HFFc6 (cell line): ENCODE measurements around the gene NPAS2. TPM values are rescaled to one million over a fixed set of nuclear protein-coding genes. Genes with fewer than 3 reads are reported as not detected.

Experiments
- DNase-seq: peaks from one replicate; pipeline ENCODE4 v3.0.0-alpha.2; 2018
- H3K27ac Mint-ChIP-seq: 2 replicates; pipeline ENCODE4 v1.8.0; 2020; ENCODE audit warnings: mild to moderate bottlenecking, mixed read lengths
- H3K27me3 Mint-ChIP-seq: 2 replicates; pipeline ENCODE4 v1.8.0; 2021; ENCODE audit warnings: mild to moderate bottlenecking, moderate library complexity, mixed read lengths; ENCODE audit not compliant: insufficient read depth
- H3K36me3 Mint-ChIP-seq: 2 replicates; pipeline ENCODE4 v1.8.0; 2021; ENCODE audit warnings: low read depth, mixed read lengths
- H3K4me1 Mint-ChIP-seq: 2 replicates; pipeline ENCODE4 v1.8.0; 2020; ENCODE audit warnings: low read depth, mixed read lengths
- H3K4me3 Mint-ChIP-seq: 2 replicates; pipeline ENCODE4 v1.8.0; 2020; ENCODE audit warnings: mild to moderate bottlenecking, moderate library complexity, mixed read lengths
- H3K9me3 Mint-ChIP-seq: 2 replicates; pipeline ENCODE4 v1.8.0; 2020; ENCODE audit warnings: mild to moderate bottlenecking, mixed read lengths
- total RNA-seq, 6 experiments: library from RNA; stranded (reverse); fragmentation: NEBNext Ultra II Directional; extraction: Animal tissue kit (Norgen Biotek cat#: 25700); gene quantifications; 2 replicates in 1 of 6; 3 replicates in 5 of 6; pipeline ENCODE4 v1.2.3, GENCODE V29; 2021
- TF ChIP-seq, protein P1 (sequence below): fragments of 200-600 bp; sonication (generic); IDR thresholded peaks from 2 replicates; pipeline ENCODE4 v1.5.0; 2021; ENCODE audit warnings: antibody characterized with exemption, mild to moderate bottlenecking

NPAS2 gene
- total RNA-seq, 6 experiments from 2014 or later = 8.8 to 14.7 (median 9.3) TPM

DNA sequence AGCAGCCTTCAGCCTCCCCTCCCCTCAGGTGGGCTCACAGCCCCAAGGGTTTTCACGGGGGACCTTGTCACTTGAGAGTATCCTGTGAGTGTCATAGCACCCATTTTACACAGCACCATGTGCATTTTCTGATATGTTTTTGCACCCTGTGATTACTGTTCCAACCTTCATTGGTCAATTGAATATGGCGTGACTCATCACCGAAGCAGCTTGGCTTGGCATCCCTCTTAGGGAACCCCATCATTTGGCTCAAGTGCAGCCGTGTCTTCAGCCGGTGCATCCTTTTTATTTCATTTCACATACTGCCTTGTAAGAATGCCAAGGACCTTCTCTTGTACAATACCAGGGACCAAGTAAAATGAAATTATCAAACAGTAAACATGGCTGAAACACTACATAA, 57.6 kb downstream of the NPAS2 start:
- Mint-ChIP-seq H3K4me3 (no peak overlapping the region), H3K4me1 (peaks cover 31% of the 10 kb centered on the region), H3K27ac (peak overlapping the region; percentile 10; the same call in 1 of the 2 replicates), H3K36me3 (no peaks in the 10 kb centered on the region), H3K27me3 (no peaks in the 10 kb centered on the region), H3K9me3 (no peaks in the 10 kb centered on the region)
- TF ChIP-seq, protein P1, sequence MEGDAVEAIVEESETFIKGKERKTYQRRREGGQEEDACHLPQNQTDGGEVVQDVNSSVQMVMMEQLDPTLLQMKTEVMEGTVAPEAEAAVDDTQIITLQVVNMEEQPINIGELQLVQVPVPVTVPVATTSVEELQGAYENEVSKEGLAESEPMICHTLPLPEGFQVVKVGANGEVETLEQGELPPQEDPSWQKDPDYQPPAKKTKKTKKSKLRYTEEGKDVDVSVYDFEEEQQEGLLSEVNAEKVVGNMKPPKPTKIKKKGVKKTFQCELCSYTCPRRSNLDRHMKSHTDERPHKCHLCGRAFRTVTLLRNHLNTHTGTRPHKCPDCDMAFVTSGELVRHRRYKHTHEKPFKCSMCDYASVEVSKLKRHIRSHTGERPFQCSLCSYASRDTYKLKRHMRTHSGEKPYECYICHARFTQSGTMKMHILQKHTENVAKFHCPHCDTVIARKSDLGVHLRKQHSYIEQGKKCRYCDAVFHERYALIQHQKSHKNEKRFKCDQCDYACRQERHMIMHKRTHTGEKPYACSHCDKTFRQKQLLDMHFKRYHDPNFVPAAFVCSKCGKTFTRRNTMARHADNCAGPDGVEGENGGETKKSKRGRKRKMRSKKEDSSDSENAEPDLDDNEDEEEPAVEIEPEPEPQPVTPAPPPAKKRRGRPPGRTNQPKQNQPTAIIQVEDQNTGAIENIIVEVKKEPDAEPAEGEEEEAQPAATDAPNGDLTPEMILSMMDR = no peak
- peak; percentile 61 for DNase-seq

DNA sequence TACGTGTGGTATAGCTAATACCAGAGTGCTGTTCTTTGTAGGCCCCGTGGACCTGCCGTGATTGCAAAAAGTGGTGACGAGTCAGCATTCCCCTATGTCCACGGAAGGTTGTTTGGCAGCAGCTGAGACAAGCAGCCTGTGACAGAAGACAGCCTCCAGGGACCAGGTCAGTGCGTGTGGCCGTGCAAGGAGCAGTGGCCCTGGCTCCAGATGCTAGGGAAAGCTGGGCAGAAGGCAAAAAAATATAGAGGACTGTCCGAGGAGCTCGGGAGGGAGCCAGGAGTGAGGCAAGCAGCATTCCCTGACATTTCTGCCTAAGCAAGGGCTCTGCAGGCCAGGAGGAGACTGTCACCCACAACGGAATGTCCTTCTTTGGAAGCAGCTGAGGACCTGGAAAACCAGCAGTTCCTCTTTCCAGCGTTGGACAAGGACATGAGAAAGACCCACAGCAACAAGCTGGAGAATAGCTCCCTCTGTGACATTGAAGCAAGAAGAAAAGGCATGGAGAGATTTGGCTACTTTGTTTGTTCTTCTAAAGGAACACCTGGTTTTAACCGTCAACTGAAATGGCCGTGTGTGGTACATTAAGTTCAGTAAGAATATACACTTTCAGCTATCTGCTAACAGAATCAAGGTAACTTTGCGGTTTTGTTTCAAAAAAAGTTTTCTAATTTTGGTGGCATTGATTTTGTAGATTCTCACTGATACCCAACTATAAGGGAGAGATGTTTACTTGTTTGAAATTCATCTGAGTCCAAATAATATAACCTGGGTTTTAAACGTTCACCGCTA, 58.3 kb downstream of the NPAS2 start:
- no peak overlapping the region for H3K4me3 Mint-ChIP-seq
- TF ChIP-seq, protein P1 = no peak
- no peaks in the 10 kb centered on the region for H3K27me3 Mint-ChIP-seq
- peaks cover 37% of the 10 kb centered on the region for H3K4me1 Mint-ChIP-seq
- peak overlapping the region; percentile 13; the same call in 1 of the 2 replicates for H3K27ac Mint-ChIP-seq
- no peaks in the 10 kb centered on the region for H3K9me3 Mint-ChIP-seq
- no peaks in the 10 kb centered on the region for H3K36me3 Mint-ChIP-seq
- no peak for DNase-seq

DNA sequence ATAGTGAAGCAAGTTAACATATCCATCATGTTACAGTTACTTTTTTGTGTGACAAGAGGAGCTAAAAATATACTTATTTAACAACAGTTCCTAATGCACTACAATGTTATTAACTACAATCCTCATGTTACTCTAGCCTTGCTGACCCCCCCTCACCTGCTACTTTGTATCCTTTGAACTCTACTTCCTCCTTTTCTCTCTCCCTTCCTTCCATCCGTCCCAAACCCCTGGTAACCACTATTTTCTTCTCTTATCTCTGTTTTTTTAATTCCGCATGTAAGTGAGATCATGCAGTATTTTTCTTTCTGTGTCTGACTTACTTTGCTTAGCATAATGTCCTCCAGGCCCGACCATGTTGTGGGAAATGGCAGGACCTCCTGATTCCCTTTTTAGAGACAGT, 59.4 kb downstream of the NPAS2 start:
- Mint-ChIP-seq H3K4me3 (no peak overlapping the region), H3K36me3 (no peaks in the 10 kb centered on the region), H3K4me1 (peaks cover 41% of the 10 kb centered on the region), H3K9me3 (no peaks in the 10 kb centered on the region), H3K27me3 (no peaks in the 10 kb centered on the region), H3K27ac (no peak overlapping the region)
- TF ChIP-seq, protein P1 = no peak
- no peak for DNase-seq

DNA sequence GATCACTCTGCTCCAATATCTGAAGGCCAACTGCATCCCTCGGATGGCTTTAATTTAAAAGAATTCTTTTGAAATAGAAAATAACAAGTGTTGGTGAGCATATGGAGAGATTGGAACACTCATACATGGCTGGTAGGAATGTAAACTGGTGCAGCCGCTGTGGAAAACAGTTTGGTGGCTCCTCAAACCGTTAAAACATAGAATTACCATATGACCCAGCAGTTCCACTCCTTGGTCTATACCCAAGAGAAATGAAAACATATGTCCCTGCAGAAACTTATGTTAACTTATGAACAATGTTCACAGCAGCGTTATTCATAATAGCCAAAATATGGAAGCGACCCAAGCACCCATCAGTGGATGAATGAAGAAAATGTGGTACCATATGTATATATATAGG, 60.1 kb downstream of the NPAS2 start:
- Mint-ChIP-seq H3K27me3 (peaks cover 2% of the 10 kb centered on the region; the same call in 1 of the 2 replicates), H3K36me3 (no peaks in the 10 kb centered on the region)

DNA sequence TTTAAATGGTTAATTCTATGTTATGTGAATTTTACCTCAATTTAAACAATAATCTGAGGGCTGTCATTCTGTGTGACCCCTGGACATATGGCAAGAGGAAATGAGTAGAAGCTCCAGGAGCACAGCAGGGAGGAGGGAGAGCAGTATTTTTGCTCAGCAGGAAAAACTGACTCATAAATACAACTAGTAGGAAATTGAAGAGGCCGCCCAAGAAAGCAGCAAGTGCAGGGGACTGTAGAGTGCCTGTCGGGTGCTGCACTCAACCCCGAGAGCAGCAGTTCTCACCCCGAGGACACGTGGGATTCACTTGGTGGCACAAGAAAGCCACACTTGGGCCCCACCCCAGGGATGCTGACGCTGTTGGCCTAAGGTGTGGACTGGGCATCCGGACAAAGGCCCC, 60.8 kb downstream of the NPAS2 start:
- Mint-ChIP-seq H3K4me3 (no peak overlapping the region), H3K27me3 (peaks cover 2% of the 10 kb centered on the region; the same call in 1 of the 2 replicates), H3K9me3 (no peaks in the 10 kb centered on the region), H3K36me3 (no peaks in the 10 kb centered on the region), H3K27ac (no peak overlapping the region), H3K4me1 (peaks cover 41% of the 10 kb centered on the region)
- DNase-seq = no peak
- TF ChIP-seq, protein P1 = no peak

More for the DNA sequence above, 60.1 kb downstream of the NPAS2 start:
- Mint-ChIP-seq H3K27ac (no peak overlapping the region), H3K4me1 (peaks cover 41% of the 10 kb centered on the region), H3K4me3 (no peak overlapping the region), H3K9me3 (no peaks in the 10 kb centered on the region)
- DNase-seq = no peak
- TF ChIP-seq, protein P1 = no peak
